ENCODE data around the gene RAB33A. TPM values are rescaled to one million over a fixed set of nuclear protein-coding genes. Genes with fewer than 3 reads are reported as not detected.

RAB33A gene
- total RNA-seq, 1 donor from 2014 or later = 0.75 TPM

DNA sequence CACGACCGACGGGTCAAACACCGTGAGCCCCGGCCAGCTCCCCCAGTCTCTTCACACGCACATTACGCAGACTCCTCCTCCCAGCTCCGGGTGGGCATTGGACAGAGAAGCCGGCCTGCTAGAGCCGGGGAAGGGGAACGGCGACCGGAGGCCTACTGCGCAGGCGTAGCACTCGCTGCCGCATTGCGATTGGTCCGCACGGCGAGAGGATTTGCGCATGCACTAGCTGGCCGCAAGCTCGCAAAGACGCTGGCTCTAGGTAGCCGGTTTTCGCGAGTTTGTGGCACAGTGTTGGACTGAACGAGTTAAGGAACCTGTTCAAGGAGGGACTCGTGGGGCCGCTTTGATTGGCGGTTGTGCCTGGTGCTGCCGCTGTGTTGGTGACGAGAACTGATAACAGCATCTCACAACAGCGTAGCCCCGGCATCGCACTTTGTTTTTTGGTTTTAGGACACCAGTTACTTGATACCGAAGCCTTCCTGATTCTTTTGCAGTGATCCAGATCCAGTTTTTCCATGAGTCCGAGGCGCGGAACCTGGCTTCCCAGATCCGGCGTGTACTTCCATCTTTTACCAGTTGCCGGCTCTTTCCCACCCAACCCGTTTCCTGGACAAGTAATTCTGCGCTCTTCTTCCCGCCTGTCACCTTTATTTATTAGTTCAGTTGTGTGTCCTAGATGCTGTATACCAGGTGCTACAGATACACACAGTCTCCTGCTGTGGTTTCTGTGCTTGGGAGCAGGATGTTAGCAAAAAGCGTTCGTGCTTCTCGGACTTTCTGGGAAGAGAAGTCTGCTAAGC, 5.9 kb upstream of the RAB33A start, which contains the start of gene AIFM1:
AIFM1 (minus strand) TSS at position 139 of the 800 bp plus-strand sequence. CDS start 185 bp downstream, outside the sequence.
- intact Hi-C loops (cut with DNase I) = no loop called here

DNA sequence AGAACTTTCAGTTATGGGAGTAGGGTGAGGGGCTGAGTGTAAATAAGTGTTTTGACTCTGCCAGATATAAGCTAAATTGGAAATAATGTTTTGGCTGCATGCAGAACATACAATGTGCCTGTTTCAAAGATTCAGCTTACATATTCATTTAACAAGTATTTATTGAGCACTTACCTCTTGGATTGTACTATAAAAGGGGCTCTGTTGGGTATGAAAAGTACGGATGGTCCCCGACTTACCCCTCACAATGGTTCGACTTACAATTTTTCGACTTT, 5.3 kb upstream of the RAB33A start:
- DNase-seq = no peak
- intact Hi-C loops (cut with DNase I) = no loop called here
- TF ChIP-seq, protein P1, sequence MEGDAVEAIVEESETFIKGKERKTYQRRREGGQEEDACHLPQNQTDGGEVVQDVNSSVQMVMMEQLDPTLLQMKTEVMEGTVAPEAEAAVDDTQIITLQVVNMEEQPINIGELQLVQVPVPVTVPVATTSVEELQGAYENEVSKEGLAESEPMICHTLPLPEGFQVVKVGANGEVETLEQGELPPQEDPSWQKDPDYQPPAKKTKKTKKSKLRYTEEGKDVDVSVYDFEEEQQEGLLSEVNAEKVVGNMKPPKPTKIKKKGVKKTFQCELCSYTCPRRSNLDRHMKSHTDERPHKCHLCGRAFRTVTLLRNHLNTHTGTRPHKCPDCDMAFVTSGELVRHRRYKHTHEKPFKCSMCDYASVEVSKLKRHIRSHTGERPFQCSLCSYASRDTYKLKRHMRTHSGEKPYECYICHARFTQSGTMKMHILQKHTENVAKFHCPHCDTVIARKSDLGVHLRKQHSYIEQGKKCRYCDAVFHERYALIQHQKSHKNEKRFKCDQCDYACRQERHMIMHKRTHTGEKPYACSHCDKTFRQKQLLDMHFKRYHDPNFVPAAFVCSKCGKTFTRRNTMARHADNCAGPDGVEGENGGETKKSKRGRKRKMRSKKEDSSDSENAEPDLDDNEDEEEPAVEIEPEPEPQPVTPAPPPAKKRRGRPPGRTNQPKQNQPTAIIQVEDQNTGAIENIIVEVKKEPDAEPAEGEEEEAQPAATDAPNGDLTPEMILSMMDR (IDR thresholded peaks at IDR 0.05) = no peak

More for the DNA sequence above, 5.9 kb upstream of the RAB33A start, which contains the start of gene AIFM1:
- Histone ChIP-seq H3K4me1 (peaks cover 13% of the 10 kb centered on the region), H3K36me3 (no peaks in the 10 kb centered on the region), H3K4me3 (peak within 1 kb of the TSS; percentile 66), H3K9me3 (no peaks in the 10 kb centered on the region), H3K27me3 (no peaks in the 10 kb centered on the region), H3K27ac (peak within 1 kb of the TSS; percentile 84)
- ATAC-seq (peak; percentile 98), DNase-seq (peak; percentile 96)
- TF ChIP-seq, protein P1 (IDR thresholded peaks at IDR 0.05) = no peak

DNA sequence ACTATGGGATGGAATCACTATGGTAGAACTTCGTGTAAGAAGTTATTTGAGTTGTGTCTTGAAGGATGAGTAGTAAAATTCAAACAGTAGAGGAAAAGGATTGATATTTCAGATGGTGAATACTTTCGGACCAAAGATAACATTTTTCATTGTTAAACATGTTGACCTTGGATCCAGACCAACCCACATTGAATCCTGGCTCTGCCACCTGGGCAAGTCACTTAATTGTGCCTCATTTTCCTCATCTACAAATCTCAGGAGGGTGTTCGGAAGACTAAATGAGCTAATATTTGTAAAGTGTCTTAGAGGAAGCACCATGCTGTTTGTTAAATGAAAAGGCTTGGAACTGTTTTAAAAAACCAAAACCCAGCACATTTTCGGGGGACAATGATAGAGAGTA, 4.7 kb upstream of the RAB33A start:
- H3K27ac ChIP-seq = no peak overlapping the region
- DNase-seq = no peak
- peaks cover 13% of the 10 kb centered on the region for H3K4me1 ChIP-seq
- H3K4me3 ChIP-seq = peak overlapping the region; percentile 66
- ATAC-seq = no peak
- H3K36me3 ChIP-seq = no peaks in the 10 kb centered on the region
- H3K27me3 ChIP-seq = no peaks in the 10 kb centered on the region
- TF ChIP-seq, protein P1 (IDR thresholded peaks at IDR 0.05) = no peak
- H3K9me3 ChIP-seq = no peaks in the 10 kb centered on the region
- intact Hi-C loops (cut with DNase I) = no loop called here

More for the DNA sequence above, 5.3 kb upstream of the RAB33A start:
- H3K27me3 ChIP-seq = no peaks in the 10 kb centered on the region
- peaks cover 13% of the 10 kb centered on the region for H3K4me1 ChIP-seq
- no peaks in the 10 kb centered on the region for H3K36me3 ChIP-seq
- no peaks in the 10 kb centered on the region for H3K9me3 ChIP-seq
- peak overlapping the region; percentile 84 for H3K27ac ChIP-seq
- peak overlapping the region; percentile 66 for H3K4me3 ChIP-seq
- no peak for ATAC-seq

DNA sequence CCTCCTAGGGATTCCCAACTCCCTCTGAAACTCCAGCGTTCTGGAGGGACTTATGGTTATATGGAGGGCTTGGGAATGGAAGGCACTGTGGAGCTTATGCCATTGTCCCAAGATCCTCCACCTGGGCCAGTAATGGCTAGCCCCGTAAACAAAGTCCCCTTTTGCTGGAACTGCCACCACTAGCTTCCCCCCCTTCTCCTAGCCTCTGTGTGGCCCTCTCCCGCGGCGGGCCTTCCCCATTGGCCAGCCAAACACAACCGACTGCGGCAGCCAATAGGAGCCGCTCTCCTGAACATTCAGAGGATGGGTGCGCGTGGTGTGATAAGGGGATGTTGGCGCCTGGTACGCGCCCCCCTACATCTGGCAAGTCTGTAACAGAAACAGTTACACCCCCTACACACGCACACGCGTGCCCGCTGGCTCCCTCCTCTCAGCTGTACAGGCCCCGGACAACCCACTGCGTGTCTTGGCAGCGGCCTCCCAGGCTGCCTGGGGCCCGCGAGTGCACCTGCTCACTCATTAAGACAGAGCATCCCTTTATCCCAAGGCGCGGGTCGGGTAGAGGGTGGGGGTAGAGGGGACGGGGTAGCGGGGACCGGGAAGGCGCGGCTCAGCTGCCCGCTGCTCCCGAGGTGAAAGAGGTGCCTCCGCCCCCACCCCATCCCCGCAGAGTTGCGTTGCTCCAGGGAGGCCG, 863 bp upstream of the RAB33A start:
- Histone ChIP-seq H3K4me3 (peak overlapping the region; percentile 53), H3K9me3 (no peaks in the 10 kb centered on the region), H3K27me3 (no peaks in the 10 kb centered on the region), H3K4me1 (peaks cover 15% of the 10 kb centered on the region), H3K27ac (no peak overlapping the region), H3K36me3 (no peaks in the 10 kb centered on the region)
- intact Hi-C loops (cut with DNase I) = no loop called here
- ATAC-seq (peak; percentile 69), DNase-seq (peak; percentile 61)
- TF ChIP-seq, protein P1 (IDR thresholded peaks at IDR 0.05) = no peak

DNA sequence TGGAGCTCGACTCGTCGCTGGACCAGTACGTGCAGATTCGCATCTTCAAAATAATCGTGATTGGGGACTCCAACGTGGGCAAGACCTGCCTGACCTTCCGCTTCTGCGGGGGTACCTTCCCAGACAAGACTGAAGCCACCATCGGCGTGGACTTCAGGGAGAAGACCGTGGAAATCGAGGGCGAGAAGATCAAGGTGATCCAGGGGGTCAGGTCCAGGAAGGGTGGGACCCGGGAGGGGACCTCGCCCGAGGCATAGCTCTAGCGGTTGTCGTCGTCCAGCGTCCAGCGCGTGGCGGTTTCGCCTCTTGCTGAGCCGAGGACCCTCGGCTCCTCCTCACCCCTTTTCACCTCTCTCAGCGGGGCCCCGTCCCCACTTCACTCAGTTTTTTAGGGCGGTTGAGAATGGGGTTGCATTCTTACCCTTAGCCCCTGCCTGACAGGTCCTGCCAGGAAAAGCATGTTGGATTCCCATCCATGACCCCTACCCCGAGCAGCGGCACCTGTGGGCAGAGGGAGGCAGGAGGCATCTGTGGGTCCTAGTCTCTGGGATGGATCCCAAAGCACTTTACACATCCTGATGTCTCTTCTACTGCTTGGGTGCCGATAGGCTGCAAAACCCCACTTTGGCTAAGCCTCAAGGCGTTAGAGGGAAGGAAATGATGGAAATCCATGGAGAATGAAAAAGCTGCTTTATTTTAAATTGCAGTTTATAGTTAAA, 524 bp downstream of the RAB33A start:
- H3K4me3 ChIP-seq = peak overlapping the region; percentile 53
- no peak for ATAC-seq
- intact Hi-C loops (cut with DNase I) = no loop called here

More for the DNA sequence above, 524 bp downstream of the RAB33A start:
- no peaks in the 10 kb centered on the region for H3K9me3 ChIP-seq
- no peak for DNase-seq
- no peaks in the 10 kb centered on the region for H3K36me3 ChIP-seq
- no peaks in the 10 kb centered on the region for H3K27me3 ChIP-seq
- H3K4me1 ChIP-seq = peaks cover 10% of the 10 kb centered on the region
- H3K27ac ChIP-seq = peak overlapping the region; percentile 51
- TF ChIP-seq, protein P1 (IDR thresholded peaks at IDR 0.05) = no peak
